GM18498 (cell line): Measurements from ENCODE around the gene OPTC.
"Not testable (repeated sequence)": the region's sequence is repeated elsewhere in the genome, so short reads cannot be mapped to it uniquely, and the experiment has no call there.

ENCODE experiments used
- ATAC-seq: cut with Tn5 transposase; IDR thresholded peaks from one replicate; pipeline ENCODE4 v1.9.1; 2021; ENCODE audit warnings: mild to moderate bottlenecking, moderate library complexity; ENCODE audit not compliant: unreplicated experiment

Gene OPTC, protein sequence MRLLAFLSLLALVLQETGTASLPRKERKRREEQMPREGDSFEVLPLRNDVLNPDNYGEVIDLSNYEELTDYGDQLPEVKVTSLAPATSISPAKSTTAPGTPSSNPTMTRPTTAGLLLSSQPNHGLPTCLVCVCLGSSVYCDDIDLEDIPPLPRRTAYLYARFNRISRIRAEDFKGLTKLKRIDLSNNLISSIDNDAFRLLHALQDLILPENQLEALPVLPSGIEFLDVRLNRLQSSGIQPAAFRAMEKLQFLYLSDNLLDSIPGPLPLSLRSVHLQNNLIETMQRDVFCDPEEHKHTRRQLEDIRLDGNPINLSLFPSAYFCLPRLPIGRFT

DNA sequence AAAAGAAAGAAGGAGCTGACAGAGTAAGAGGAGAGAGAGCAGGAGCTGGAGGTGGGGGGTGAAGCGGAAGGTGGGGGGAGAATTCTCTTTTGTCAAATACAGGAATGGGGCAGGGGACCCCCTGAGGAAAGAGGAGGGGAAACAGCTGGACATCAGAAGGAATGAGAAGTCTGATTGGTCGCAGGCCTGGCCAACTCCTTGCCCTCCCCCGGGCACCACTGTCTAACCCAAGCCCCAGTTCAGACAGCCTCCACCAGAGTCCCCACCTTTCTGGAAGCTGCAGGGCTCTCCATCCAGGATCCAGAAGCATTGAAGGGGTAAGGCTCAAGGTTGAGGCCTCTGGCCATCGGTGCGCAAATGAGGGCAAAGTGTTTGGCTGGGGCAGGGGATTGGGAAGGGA, at the start of gene OPTC:
Gene OPTC (plus strand): TSS at position 253 of the 400 bp plus-strand sequence. CDS start 1,853 bp downstream, outside the sequence.
- no peak for ATAC-seq

DNA sequence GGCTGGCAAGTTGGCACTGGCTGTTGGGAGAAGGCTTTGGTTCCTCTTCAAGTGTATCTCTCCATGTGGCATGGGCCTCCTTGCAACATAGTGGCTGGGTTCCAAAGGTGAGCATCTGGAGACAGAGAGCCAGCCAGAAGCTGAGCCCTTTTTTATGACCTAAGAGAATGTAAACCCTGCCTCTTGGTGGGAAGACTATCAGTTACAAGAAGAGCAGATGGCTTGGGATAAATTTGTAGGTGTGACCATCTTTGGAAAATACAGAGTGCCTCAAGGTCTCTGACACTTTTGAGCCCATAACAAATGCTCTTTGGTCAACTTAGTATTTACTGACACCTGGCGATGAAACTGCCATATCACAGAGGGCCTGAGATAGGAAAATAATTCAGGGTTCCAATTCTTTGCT, 49.8 kb upstream of the OPTC start:
- ATAC-seq: no peak

DNA sequence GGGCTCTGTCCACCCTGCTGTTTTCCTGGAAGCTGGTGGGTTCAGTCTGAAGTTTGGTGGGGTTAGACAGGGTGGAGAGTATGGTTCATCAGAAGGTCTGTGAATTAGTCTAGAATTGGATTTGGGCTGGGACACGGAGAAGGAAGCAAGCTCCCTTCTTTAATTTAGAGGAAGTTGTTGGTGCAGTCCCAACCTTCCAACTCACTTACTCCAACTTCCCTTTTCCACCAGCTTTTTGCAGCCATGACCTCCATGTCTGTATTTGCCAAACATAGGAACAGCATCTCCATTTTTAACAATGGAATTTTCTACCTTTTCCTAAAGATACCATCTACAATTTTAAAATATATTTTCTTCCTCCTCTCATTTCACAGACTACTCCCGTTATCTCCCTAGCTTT, 46.8 kb upstream of the OPTC start:
- ATAC-seq: no peak

DNA sequence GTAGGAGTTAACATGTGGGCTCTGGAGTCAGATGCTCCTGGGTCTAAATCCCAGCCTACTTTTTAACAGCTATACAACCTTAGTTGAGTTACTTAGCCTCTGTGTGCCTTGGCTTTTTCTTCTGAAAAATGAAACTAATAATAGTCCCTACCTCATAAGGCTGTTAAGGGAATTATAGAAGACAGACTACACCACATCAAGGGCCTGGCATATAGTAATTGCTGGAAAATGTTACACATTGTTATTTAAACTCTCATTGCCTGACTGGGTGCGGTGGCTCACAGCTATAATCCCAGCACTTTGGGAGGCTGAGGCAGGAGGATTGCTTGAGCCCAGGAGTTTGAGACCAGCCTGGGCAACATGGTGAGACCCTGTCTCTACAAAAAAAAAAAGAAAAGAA, 46.4 kb upstream of the OPTC start:
- not testable (repeated sequence) for ATAC-seq

DNA sequence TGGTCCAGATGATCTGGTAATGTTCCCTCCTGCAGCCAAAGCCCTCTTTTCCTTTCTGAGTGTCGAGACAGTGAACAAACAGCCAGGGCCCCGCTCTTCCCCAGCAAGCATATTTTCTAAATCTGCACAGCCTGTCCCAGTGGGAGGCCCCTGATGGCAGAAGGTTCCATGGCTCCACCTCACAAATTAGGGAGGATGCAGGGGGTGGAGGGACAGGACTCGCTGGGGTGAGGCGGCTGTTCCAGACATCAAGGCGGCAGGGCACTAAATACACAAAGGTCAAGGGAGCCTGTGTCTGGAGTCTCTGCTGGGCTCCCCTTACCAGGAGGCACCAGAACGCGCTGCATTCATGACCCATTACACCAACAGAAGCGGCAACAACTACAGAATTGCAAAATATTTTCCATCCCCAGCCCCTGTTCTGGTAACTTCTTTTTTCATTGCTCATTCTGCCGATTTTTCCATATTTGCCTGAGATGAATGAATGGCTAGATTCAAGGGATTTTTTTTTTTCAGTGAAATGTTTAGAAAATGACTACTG, 45.4 kb upstream of the OPTC start:
- no peak for ATAC-seq

DNA sequence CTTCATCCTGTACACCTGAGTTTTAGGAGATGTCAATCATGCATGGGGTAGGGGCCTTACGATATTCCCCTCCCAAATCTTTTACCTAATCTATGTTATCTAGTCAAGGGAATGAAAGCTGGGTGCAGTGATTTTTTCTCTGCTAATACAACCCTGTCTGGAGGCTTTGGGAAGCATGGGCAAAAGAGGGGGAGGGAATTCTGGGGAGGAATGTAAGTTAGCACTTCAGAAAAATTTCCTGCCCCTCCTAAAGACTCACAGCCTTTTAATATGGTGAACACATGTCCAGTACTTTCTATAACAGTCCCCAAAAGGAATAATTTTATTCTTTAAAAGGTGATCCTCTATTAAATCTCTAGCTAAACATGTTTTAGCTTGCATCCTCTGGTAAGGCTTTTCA, 44.0 kb upstream of the OPTC start:
- no peak for ATAC-seq

DNA sequence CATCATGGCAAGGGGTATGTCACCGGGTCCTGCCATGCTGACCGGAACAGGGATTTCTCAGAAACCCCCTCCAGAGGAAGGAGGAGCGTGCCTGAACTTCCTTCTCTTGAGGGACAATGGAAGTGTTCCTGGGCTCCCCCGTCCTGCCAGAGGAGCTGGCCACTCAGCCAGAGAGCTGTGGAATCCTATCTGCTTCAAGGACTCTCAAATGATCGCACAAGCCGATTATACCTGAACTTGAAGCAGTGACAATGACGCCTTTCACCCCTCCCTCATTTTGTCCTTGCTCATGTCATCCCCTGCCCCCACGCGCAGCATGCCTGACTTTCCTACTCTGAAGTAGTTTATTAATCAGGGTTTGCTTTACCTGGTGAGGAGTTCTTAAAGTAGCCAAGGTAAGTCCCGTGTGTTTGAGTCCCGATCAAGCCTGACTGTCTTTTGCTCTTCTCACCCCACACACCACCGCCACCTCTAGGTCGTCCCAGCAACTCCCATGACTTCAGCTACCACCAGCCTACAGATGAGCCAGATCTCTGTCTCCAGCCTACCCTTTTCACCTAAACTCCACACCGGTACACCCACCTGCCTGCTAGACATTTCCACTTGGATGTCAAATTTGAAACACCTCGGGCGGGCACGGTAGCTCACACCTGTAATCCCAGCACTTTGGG, 43.3 kb upstream of the OPTC start:
- ATAC-seq: no peak

DNA sequence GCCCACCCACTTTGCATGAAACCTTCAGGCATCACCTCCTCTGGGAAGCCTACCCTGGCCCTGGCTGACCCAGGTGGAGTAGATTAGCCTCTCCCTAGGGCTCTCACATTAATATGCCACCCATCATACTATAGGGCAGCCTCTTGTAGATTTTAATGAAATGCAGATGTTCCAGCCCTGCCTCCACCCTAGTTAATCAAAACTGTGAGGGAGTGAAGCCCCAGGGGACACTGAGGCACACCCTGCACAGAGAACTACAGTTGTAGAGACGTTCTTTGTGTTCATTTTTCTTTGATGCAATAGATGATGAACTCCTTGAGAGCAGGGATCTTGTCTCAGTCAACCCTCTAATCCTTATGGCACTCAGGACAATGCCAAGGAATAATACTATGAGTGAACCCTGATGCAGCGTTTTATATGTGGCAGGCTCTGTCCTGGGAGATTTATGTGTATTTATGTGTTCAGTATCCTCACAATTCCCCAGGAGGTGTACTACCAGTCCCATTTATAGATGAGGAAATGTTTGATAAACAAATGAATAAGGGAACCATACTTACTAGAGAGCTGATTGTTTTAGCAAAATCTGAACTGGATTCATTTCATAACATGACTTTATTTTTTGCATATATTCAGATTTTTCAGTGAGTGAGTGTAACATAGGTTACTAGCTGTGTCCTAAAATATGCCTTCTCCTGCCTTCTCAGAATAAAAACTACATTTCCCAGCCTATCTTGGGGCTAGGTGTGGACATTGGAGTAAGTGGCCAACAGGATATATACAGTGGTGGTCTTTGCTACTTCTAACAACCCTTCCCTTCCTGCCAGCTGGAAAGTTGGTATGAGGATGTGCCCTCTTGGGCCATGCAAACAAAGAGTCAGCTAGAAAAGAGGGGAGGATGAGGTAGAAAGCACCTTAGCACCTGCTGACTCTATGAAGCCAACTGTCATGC, 41.8 kb upstream of the OPTC start:
- ATAC-seq: no peak

DNA sequence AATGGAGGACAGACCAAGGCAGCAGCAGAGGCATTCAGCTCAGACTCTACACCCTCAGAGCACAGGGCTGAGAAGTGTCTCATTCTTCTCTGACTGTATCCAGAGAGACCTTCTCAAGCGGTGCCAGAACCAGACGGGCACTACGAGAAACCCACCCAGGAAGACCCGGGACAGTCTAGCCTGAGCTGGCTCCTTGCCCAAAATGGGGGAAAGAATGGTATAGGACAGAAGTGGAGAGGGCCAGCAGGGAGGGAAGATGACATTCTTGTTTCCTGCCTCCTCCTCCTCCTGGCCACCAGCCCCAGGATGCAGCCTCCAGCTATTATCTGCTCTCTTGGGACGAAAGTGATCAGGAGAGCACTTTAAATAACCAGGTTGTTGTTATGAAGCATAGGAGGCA, 40.9 kb upstream of the OPTC start:
- ATAC-seq: no peak

DNA sequence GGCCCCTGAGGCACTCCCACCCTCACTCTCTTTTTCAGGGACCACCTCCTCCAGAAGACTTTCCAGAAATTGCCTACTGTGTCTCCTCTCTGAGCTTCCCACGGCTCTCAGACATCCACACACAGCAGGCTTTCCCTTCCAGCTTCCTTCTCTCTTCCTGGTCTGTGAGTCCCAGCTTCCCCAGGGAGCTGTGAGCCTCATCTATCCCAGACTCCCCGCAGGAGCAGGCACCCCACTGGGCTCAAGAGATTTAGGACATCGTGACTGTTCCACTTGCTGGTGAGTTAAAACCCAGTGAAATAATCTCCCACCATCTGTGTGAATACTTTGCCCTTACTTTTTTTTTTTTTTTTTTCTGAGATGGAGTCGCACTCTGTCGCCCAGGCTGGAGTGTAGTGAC, 40.3 kb upstream of the OPTC start:
- no peak for ATAC-seq

DNA sequence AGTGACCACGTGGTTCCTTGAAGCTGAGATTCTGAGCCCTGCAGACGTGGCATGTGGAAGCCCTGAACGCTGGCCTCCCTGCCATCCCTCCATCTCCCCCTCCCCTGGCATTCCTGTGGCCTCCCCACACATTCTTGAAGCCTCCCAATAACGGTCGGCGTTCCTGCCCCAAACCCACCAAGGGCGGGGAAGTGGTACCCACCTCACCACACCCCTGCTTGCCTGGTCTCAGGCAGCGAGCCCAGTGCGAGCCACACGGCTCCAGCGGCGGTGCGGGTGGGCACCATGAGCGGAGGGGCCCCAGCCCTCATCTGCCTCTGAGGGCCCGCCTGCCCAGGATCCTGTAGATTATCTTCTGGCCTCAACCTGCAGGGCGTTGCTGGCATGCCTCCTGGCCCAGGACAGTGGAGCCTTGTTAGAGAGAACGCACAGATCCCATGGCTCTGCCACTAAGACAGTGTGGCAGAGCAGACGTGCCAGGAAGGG, 38.9 kb upstream of the OPTC start:
- no peak for ATAC-seq

DNA sequence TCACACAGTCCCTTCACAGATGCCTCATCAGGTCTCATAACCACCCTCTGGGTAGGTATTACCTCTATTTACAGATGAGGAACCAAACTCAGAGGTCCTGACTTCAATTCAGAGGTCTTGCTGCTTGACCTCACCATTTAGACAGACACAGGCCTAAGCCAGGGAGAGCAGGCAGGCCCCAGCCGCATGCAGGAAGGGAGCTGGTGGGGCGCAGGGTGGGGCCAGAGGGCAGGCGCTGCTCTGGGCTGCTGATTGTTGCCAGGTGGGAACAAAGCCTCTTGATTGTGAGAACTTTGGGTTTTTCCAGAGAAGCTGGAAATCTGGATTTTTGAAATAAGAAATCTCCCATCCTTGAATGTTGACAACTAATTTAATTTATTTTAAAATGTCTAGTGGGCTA, 38.2 kb upstream of the OPTC start:
- no peak for ATAC-seq

DNA sequence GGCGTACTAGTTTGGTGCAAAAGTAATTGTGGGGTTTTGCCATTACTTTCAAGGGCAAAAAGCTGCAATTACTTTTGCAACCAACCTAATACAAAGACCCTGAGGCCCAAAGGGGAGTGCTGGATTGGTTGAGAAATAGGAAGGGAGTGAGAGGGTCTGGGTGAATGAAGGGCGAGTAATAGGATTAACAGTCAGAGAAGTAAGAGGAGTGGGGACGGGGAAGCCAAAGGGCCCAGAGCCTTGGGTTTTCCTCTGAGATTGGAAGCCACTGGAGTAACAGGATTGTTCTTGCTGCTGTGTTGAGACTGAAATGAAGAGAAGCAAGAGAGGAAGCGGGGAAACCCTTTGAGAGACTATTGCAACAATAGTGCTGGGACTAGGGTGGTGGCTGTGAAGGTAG, 37.4 kb upstream of the OPTC start:
- ATAC-seq: no peak

DNA sequence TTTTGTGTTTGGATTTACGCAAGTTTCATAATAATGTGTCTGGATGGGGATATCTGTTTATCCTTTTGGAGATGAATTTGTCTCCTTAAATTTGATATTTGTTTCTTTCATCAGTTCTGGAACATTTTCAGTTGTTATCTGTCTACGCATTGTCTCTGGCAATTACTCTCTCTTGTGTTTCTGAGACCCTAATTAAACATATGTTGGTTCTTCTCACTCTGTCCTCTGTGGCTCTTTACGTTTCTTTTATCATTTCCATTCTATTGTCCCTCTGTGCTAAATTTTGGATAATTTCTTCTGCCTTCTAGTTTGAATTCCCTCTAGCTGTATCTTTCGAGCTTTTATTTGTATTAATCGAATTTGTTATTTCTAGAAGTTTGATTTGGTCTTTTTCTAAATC, 35.9 kb upstream of the OPTC start:
- ATAC-seq: no peak

DNA sequence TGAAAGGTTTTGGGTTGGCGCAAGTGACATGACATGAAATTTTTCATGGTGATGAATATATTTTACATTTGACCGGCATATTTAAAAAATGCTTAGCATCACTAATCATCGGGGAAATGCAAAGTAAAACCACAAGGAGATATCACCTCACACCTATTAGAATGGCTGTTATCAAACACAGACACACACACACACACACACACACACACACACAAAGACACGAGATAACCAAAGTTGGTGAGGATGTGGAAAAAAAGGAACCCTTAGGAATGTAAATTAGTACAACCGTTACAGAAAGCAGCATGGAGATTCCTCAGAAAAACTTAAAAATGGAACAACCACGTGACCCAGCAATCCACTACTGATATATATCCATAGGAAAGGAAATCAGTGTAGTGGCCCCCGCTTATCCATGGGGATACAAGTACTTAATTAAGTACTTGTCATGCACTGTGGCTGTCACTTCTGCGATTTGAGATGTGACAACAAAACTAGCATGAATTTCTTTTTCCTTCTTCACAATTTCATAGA, 34.2 kb upstream of the OPTC start:
- ATAC-seq: no peak

DNA sequence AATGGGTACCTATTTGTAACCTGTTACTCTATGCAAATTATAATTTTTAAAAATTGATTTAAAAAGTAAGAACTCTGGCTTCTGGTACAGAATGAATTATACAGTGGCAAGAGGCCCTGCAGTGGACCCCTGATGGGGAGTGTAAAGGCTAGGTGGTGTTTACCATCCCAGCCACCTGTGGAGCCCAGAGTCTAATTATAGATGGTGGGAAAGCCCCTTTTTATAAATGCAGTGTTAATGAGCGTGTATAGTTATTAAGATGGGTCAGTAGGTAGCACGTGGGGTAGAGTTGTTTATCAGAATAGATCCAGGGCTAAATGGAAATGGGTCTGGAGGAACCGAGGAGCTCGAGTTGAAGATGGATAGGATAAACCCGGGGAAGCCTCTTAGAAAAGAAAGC, 32.2 kb upstream of the OPTC start:
- ATAC-seq: no peak

DNA sequence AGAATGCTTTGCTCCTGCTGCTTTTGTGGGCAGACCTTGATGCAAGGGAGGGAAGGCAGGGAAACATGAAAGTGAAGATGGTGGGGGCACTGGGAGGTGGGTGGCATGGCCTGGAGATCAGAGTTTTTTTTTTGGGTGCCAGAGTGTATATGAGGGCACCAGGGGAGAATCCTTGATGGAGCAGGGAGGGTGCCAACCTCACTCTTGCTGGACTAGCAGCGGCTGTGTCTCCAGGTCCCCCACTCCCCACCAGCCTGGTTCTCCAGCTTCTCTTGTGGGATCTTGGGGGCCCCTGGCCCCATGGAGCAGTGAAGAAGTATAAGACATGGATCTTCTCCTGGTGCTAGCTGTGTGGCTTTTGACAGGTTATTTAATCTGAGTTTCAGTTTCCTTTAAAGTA, 31.8 kb upstream of the OPTC start:
- ATAC-seq: no peak

DNA sequence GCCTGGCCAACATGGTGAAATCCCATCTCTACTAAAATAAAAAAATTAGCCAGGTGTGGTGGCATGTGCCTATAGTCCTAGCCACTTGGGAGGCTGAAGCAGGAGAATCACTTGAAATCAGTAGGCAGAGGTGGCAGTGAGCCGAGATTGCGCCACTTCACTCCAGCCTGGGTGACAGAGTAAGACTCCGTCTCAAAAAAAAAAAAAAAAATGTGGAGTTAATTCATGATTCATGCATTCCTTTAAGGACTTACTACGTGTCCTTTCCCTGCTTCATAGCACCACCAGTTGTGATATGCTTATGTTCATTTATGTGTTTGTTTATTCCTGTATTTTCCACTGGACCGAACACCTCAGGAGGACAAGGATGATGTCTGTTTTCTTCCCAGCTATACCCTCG, 31.1 kb upstream of the OPTC start:
- ATAC-seq: no peak

DNA sequence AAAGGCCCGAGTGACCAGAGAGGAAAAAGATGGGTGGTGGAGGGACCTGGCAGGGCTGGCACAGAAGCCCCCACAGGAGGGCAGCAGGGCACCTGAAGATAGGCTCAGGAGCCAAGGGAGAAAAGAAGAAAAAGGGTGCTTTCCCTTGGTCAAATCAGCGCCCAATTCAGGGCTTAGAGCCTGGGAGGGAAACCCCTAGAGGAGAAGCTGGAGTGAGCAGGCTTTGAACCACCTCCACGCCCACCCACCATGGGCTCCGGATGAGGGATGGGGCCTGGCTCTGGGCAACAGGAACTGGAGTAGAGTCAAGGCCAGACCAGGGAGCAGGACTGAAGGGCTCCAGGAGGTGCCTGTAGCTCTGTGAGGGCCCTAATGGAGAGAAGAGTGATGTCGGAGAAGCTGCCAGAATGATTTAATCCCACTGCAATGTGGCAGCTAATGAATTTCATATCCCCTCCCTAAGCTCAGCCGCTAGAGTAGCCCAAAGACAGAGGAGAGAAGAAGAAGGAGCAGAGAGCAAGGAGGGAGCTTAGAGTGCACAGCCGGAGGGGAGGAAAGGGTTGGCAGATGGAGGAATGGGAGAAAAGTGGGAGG, 30.4 kb upstream of the OPTC start:
- no peak for ATAC-seq

DNA sequence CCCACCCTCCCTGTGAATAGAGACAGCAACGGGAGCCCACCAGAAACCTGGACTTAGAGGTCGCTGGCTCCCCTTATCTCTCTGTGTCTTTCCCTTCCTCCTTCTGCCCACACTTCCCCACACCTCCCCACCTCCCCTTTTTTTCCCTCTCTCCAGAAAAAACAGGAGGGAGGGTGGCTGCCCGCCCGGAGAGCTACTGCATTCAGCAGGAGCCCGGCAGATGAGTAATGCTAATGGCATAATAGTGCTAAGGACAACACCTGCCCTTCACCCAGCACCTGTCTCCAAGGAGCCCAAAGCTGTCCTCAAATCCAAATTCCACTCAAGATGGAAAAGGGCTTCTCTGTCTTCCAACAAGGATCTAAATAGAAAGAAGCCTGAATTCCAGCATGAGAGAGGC, 29.7 kb upstream of the OPTC start:
- ATAC-seq: no peak

DNA sequence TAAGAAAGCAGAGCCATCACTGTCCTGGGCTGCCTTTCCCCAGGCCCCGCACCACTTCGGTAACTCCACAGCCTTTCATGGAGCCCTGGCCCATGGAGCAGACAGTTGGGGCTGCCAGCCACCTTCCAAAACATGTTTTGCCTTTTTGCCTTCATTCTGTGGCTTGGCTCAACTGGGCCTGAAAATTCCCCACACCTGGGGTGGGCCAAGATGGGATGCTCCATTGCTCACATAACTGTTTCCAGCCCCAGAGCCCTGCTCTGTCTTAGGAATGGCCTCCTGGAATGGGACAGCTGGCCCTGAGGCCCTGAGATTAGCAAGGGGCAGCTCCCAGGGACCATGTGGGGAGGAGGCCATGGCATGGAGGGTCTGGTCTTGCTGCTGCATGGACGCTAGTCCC, 29.2 kb upstream of the OPTC start:
- no peak for ATAC-seq
